ENCODE data around the gene CTRL.

CTRL gene

DNA sequence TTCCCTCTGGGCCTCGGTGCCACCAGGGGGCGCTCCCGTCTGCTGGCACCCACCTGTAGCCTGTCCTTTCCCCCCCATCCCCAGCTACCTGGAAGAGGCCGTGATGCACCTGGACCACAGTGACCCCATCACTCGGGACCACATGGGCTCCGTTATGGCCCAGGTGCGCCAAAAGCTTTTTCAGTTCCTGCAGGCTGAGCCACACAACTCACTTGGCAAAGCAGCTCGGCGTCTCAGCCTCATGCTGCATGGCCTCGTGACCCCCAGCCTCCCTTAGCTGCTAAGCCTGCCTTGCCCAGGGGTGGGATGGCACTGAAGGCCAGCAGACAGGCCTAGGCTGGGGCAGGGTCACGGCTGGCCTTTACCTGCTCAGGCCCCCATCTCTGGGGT is 47.8 kb downstream of the CTRL start:
- TF ChIP-seq, protein P1, sequence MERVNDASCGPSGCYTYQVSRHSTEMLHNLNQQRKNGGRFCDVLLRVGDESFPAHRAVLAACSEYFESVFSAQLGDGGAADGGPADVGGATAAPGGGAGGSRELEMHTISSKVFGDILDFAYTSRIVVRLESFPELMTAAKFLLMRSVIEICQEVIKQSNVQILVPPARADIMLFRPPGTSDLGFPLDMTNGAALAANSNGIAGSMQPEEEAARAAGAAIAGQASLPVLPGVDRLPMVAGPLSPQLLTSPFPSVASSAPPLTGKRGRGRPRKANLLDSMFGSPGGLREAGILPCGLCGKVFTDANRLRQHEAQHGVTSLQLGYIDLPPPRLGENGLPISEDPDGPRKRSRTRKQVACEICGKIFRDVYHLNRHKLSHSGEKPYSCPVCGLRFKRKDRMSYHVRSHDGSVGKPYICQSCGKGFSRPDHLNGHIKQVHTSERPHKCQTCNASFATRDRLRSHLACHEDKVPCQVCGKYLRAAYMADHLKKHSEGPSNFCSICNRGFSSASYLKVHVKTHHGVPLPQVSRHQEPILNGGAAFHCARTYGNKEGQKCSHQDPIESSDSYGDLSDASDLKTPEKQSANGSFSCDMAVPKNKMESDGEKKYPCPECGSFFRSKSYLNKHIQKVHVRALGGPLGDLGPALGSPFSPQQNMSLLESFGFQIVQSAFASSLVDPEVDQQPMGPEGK (CRISPR knock-in tag; IDR thresholded peaks at IDR 0.05; ENCODE audit: borderline replicate concordance): no peak
- no peak for TF ChIP-seq ISL1 (CRISPR knock-in tag; IDR thresholded peaks at IDR 0.05)
- no peak for TF ChIP-seq ZC3H10 (CRISPR knock-in tag; IDR thresholded peaks at IDR 0.05)
- TF ChIP-seq RARB (CRISPR knock-in tag; IDR thresholded peaks at IDR 0.05): no peak
- no peak for TF ChIP-seq TCF4 (CRISPR knock-in tag; IDR thresholded peaks at IDR 0.05; ENCODE audit: borderline replicate concordance)
- TF ChIP-seq TOX (CRISPR knock-in tag; IDR thresholded peaks at IDR 0.05; ENCODE audit: borderline replicate concordance): no peak
- no peak for TF ChIP-seq CSDC2 (CRISPR knock-in tag; IDR thresholded peaks at IDR 0.05)
- TF ChIP-seq OSR1 (CRISPR knock-in tag; IDR thresholded peaks at IDR 0.05): no peak
- TF ChIP-seq SNAI2 (CRISPR knock-in tag; IDR thresholded peaks at IDR 0.05): no peak
- TF ChIP-seq ZNF8 (CRISPR knock-in tag; IDR thresholded peaks at IDR 0.05): no peak
- TF ChIP-seq, protein P2, sequence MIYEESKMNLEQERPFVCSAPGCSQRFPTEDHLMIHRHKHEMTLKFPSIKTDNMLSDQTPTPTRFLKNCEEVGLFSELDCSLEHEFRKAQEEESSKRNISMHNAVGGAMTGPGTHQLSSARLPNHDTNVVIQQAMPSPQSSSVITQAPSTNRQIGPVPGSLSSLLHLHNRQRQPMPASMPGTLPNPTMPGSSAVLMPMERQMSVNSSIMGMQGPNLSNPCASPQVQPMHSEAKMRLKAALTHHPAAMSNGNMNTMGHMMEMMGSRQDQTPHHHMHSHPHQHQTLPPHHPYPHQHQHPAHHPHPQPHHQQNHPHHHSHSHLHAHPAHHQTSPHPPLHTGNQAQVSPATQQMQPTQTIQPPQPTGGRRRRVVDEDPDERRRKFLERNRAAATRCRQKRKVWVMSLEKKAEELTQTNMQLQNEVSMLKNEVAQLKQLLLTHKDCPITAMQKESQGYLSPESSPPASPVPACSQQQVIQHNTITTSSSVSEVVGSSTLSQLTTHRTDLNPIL (CRISPR knock-in tag; IDR thresholded peaks at IDR 0.05; ENCODE audit: low read depth): no peak
- TF ChIP-seq, protein P3, sequence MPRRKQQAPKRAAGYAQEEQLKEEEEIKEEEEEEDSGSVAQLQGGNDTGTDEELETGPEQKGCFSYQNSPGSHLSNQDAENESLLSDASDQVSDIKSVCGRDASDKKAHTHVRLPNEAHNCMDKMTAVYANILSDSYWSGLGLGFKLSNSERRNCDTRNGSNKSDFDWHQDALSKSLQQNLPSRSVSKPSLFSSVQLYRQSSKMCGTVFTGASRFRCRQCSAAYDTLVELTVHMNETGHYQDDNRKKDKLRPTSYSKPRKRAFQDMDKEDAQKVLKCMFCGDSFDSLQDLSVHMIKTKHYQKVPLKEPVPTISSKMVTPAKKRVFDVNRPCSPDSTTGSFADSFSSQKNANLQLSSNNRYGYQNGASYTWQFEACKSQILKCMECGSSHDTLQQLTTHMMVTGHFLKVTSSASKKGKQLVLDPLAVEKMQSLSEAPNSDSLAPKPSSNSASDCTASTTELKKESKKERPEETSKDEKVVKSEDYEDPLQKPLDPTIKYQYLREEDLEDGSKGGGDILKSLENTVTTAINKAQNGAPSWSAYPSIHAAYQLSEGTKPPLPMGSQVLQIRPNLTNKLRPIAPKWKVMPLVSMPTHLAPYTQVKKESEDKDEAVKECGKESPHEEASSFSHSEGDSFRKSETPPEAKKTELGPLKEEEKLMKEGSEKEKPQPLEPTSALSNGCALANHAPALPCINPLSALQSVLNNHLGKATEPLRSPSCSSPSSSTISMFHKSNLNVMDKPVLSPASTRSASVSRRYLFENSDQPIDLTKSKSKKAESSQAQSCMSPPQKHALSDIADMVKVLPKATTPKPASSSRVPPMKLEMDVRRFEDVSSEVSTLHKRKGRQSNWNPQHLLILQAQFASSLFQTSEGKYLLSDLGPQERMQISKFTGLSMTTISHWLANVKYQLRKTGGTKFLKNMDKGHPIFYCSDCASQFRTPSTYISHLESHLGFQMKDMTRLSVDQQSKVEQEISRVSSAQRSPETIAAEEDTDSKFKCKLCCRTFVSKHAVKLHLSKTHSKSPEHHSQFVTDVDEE (CRISPR knock-in tag; IDR thresholded peaks at IDR 0.05): no peak
- TF ChIP-seq GLIS3 (CRISPR knock-in tag; IDR thresholded peaks at IDR 0.05): no peak
- TF ChIP-seq ZNF70 (CRISPR knock-in tag; IDR thresholded peaks at IDR 0.05): no peak
- ATAC-seq: peak; percentile 85

DNA sequence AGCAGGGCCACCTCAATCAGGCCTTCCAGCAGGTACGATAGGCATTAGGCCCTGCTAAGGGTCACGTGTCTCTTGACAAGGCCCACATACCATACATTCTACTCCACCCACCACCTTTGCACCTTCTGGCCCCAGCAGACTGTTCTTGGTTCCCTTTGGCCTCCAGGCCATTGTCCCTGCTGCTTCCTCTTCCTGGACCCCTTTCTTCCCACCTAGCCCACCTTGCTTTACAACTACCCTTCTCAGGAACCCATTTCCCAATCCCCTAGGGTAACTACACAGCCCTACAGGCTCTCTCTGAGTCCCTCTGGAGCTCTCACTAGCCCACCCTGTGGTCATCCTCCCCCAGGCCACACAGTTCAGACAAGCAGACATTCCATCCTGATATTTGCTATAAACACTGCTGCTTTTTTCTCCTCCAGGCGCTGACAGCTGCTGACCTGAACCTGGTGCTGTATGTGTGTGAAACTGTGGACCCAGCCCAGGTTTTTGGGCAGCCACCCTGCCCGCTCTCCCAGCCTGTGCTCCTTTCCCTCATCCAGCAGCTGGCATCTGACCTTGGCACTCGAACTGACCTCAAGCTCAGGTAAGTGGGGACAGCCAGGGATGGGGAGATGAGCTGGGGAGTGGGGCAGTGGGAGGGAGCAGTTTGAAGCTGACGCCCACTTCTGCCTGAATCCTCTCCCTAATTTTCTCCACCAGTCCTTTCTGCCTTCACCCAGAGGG is 48.4 kb downstream of the CTRL start:
- TF ChIP-seq SNAI2 (CRISPR knock-in tag; IDR thresholded peaks at IDR 0.05): no peak
- TF ChIP-seq GLIS3 (CRISPR knock-in tag; IDR thresholded peaks at IDR 0.05): no peak
- TF ChIP-seq CSDC2 (CRISPR knock-in tag; IDR thresholded peaks at IDR 0.05): no peak
- TF ChIP-seq, protein P3 (CRISPR knock-in tag; IDR thresholded peaks at IDR 0.05): no peak
- TF ChIP-seq, protein P1 (CRISPR knock-in tag; IDR thresholded peaks at IDR 0.05; ENCODE audit: borderline replicate concordance): no peak
- no peak for TF ChIP-seq TCF4 (CRISPR knock-in tag; IDR thresholded peaks at IDR 0.05; ENCODE audit: borderline replicate concordance)
- no peak for TF ChIP-seq TOX (CRISPR knock-in tag; IDR thresholded peaks at IDR 0.05; ENCODE audit: borderline replicate concordance)
- no peak for TF ChIP-seq ZFP3 (CRISPR knock-in tag; IDR thresholded peaks at IDR 0.05)
- TF ChIP-seq, protein P4, sequence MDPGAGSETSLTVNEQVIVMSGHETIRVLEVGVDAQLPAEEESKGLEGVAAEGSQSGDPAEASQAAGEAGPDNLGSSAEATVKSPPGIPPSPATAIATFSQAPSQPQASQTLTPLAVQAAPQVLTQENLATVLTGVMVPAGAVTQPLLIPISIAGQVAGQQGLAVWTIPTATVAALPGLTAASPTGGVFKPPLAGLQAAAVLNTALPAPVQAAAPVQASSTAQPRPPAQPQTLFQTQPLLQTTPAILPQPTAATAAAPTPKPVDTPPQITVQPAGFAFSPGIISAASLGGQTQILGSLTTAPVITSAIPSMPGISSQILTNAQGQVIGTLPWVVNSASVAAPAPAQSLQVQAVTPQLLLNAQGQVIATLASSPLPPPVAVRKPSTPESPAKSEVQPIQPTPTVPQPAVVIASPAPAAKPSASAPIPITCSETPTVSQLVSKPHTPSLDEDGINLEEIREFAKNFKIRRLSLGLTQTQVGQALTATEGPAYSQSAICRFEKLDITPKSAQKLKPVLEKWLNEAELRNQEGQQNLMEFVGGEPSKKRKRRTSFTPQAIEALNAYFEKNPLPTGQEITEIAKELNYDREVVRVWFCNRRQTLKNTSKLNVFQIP (CRISPR knock-in tag; IDR thresholded peaks at IDR 0.05; ENCODE audit: borderline replicate concordance, low read depth): no peak
- TF ChIP-seq ZC3H10 (CRISPR knock-in tag; IDR thresholded peaks at IDR 0.05): no peak
- ATAC-seq: no peak

Measured in SK-N-SH treated with all-trans-retinoic acid at 6 μM for 48 hours (cell line).